HepG2 (cell line): Measurements from ENCODE around the gene SMLR1. TPM values are rescaled to one million over a fixed set of nuclear protein-coding genes. Genes with fewer than 3 reads are reported as not detected.

Experiments used
- AGO2 ChIP-seq: fragments of 200-400 bp; formaldehyde crosslinking; optimal IDR thresholded peaks from 2 replicates; pipeline ENCODE3; 2017; ENCODE audit warnings: mild to moderate bottlenecking, low read depth, low read length, moderate library complexity
- CBX1 ChIP-seq: IDR thresholded peaks from one replicate; pipeline ENCODE4 v1.6.1; 2016; ENCODE audit warnings: antibody characterized with exemption, low read depth
- HNRNPUL1 ChIP-seq: fragments of 200-400 bp; formaldehyde crosslinking; IDR thresholded peaks from 2 replicates; pipeline ENCODE4 v1.6.1; 2017; ENCODE audit warnings: low read depth, mild to moderate bottlenecking, low read length, moderate library complexity
- KMT2A ChIP-seq: sonication (generic); formaldehyde crosslinking; IDR thresholded peaks from 2 replicates; pipeline ENCODE4 v1.4.0; 2020; ENCODE audit warnings: missing genetic modification reagents
- REST ChIP-seq, 2 experiments: IDR thresholded peaks; 2 replicates each; pipeline ENCODE4 v1.6.1; 2011 to 2012; ENCODE audit warnings: low read length in 2 of 2, borderline replicate concordance in 1 of 2, low read depth in 1 of 2, mild to moderate bottlenecking in 1 of 2, moderate library complexity in 1 of 2
- TEF ChIP-seq: sonication (generic); formaldehyde crosslinking; IDR thresholded peaks from 2 replicates; pipeline ENCODE4 v1.5.0; 2020; ENCODE audit warnings: missing genetic modification reagents
- TERF1 ChIP-seq: sonication (generic); formaldehyde crosslinking; IDR thresholded peaks from 2 replicates; pipeline ENCODE4 v1.8.0; 2022; ENCODE audit warnings: mild to moderate bottlenecking, missing genetic modification reagents, moderate library complexity
- ZBTB49 ChIP-seq: sonication (generic); formaldehyde crosslinking; IDR thresholded peaks from 2 replicates; pipeline ENCODE4 v1.4.0; 2020; ENCODE audit warnings: missing genetic modification reagents, borderline replicate concordance
- ZNF230 ChIP-seq: sonication (generic); formaldehyde crosslinking; IDR thresholded peaks from 2 replicates; pipeline ENCODE4 v1.4.0; 2020; ENCODE audit warnings: mild to moderate bottlenecking, missing genetic modification reagents
- ZNF569 ChIP-seq: sonication (generic); formaldehyde crosslinking; IDR thresholded peaks from 2 replicates; pipeline ENCODE4 v1.5.0; 2020; ENCODE audit warnings: mild to moderate bottlenecking, missing genetic modification reagents, moderate library complexity, borderline replicate concordance
- ZNF609 ChIP-seq: sonication (generic); formaldehyde crosslinking; IDR thresholded peaks from 2 replicates; pipeline ENCODE4 v1.4.0; 2020; ENCODE audit warnings: mild to moderate bottlenecking, missing genetic modification reagents, borderline replicate concordance
- ZSCAN25 ChIP-seq: sonication (generic); formaldehyde crosslinking; IDR thresholded peaks from 2 replicates; pipeline ENCODE4 v1.8.0; 2022; ENCODE audit warnings: mild to moderate bottlenecking, missing genetic modification reagents
- polyA plus RNA-seq, 8 experiments: library from polyadenylated mRNA; depleted of rRNA in 3 of 8; stranded (reverse) in 7 of 8; unstranded in 1 of 8; fragments of >200 nt; fragmentation: Illumina TruSeq in 4 of 8; extraction: Trizol in 4 of 8; gene quantifications; 2 replicates each; pipeline versions ENCODE4 v1.2.1 to v1.2.3, GENCODE V29; 2011 to 2016; ENCODE audit warnings: low read depth in 4 of 8, missing spikeins in 1 of 8, mixed read lengths in 1 of 8; ENCODE audit not compliant: insufficient read depth in 1 of 8
- total RNA-seq, 5 experiments: library from RNA; depleted of rRNA; stranded (reverse); fragments of >200 nt; fragmentation: Illumina TruSeq; extraction: Trizol; gene quantifications; 2 replicates each; pipeline ENCODE4 v1.2.3, GENCODE V29; 2016; ENCODE audit warnings: low read depth in 1 of 5
- TF ChIP-seq, protein P1 (sequence below): sonication (generic); formaldehyde crosslinking; IDR thresholded peaks from 2 replicates; pipeline ENCODE4 v1.4.0; 2020; ENCODE audit warnings: missing genetic modification reagents

The SMLR1 gene
- total and polyA plus RNA-seq, 2 of the 13 experiments (the other 11 are each of a cell fraction or from before 2014, with no cell fraction given) = 41.8 to 104 TPM

DNA sequence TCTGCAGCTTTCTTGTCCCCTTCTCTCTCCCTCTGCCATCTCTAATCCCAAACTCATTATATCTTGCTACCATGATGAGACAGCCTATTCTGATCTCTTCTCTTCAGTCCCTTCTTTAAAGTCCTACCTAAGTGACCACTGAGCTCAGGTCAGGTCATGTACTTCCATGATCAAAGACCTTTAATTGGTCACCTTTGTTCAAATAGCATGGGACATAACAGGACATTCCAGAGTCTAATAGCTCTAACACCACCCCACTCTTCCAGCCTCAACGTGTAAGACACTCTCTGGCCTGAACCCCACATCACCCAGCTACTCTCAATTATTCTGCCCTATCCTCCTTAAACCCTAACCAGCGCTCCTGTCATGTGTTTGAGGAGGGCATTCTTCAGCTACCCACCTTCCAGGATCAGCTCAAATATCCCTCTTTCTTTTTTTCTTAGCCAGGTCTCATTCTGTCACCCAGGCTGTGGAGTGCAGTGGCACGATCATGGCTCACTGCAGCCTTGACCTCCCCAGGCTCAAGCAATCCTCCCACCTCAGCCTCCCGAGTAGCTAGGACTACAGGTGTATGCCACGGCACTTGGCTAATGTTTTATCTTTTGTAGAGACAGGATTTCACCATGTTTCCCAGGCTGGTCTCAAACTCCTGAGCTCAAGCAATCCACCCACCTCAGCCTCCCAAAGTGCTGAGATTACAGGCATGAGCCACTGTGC lies 2.1 kb upstream of the SMLR1 start (continued):
- no peak for TF ChIP-seq ZNF609 (CRISPR knock-in tag)
- TF ChIP-seq, protein P1, sequence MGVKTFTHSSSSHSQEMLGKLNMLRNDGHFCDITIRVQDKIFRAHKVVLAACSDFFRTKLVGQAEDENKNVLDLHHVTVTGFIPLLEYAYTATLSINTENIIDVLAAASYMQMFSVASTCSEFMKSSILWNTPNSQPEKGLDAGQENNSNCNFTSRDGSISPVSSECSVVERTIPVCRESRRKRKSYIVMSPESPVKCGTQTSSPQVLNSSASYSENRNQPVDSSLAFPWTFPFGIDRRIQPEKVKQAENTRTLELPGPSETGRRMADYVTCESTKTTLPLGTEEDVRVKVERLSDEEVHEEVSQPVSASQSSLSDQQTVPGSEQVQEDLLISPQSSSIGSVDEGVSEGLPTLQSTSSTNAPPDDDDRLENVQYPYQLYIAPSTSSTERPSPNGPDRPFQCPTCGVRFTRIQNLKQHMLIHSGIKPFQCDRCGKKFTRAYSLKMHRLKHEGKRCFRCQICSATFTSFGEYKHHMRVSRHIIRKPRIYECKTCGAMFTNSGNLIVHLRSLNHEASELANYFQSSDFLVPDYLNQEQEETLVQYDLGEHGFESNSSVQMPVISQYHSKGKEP (CRISPR knock-in tag) = no peak
- TF ChIP-seq ZBTB49 (CRISPR knock-in tag) = no peak
- no peak for TF ChIP-seq ZNF569 (CRISPR knock-in tag)
- TF ChIP-seq KMT2A (CRISPR knock-in tag) = no peak
- TF ChIP-seq AGO2 = no peak
- no peak for TF ChIP-seq CBX1
- no peak for TF ChIP-seq ZNF230 (CRISPR knock-in tag)
- no peak for TF ChIP-seq TEF (CRISPR knock-in tag)
- TF ChIP-seq REST (IDR thresholded peaks at IDR 0.05; ENCODE audit: borderline replicate concordance in 1 of 2, low read depth in 1 of 2, low read length in 2 of 2) = no peak
- TF ChIP-seq HNRNPUL1 = no peak
- no peak for TF ChIP-seq ZSCAN25 (CRISPR knock-in tag)
- TF ChIP-seq TERF1 (CRISPR knock-in tag) = no peak
